Stomach smooth muscle (tissue), 2 donors: ENCODE measurements around the gene TP53I13.

Experiments
- H3K27ac ChIP-seq: one replicate; pipeline ENCODE4 v1.7.0; 2013; ENCODE audit warnings: mild to moderate bottlenecking, low read length, inconsistent platforms
- H3K27me3 ChIP-seq, 2 donors: one replicate each; pipeline ENCODE4 v1.7.0; 2013; ENCODE audit warnings: low read length in 2 of 2; ENCODE audit not compliant: insufficient read depth in 2 of 2, control insufficient read depth in 1 of 2
- H3K36me3 ChIP-seq, 2 donors: one replicate each; pipeline ENCODE4 v1.7.0; 2013; ENCODE audit warnings: low read length in 2 of 2; ENCODE audit not compliant: control insufficient read depth in 2 of 2, insufficient read depth in 2 of 2
- H3K4me1 ChIP-seq: one replicate; pipeline ENCODE4 v1.7.0; 2013; ENCODE audit warnings: low read length; ENCODE audit not compliant: control insufficient read depth, insufficient read depth
- H3K4me3 ChIP-seq, 2 donors: one replicate each; pipeline ENCODE4 v1.7.0; 2013; ENCODE audit warnings: low read length in 2 of 2
- H3K9ac ChIP-seq, 2 donors: one replicate each; pipeline ENCODE4 v1.7.0; 2013; ENCODE audit warnings: low read length in 2 of 2, mild to moderate bottlenecking in 1 of 2
- H3K9me3 ChIP-seq, 2 donors: one replicate each; pipeline ENCODE4 v1.7.0; 2013; ENCODE audit warnings: low read length in 2 of 2; ENCODE audit not compliant: control insufficient read depth in 2 of 2
- donor health status: healthy.
- donor health status: Pancreatic carcinoma.

Gene TP53I13

DNA sequence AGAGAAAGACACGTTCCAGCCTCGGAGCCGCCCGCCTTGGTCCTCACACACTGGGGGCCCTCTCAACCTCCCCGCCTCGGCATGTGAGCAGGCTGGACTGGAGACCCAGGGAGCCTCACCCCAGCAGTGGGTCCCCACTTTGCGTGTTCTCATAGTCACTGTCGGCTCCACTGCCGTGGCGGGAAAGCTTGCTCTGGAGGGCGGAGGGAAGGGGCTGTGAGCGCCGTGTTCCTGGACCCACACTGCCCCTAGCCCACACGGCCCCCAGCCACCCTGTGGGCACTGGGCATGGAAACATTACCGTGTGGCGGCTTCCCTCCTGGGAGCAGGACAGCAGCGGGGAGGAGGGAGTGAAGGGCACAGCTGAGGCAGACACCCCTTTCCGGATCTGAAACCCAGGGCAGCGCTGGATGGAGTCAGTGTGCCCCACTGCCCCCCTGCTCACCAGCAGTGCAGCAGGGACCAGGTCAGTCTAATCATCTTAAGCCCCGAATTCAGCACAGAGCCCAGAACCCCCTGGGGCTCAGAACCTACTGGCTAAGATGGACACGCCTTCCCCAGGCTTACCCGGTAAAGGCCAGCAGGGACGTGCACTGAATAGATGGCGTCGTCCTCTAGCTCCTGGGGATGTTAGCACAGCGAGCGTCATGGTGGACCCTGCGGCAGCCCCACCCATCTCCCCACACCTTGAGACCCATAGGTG, 7.2 kb downstream of the TP53I13 start:
- H3K4me1 ChIP-seq: peaks cover 35% of the 10 kb centered on the region
- H3K36me3 ChIP-seq: peaks cover 5 to 44% of the 10 kb centered on the region in 2 donors
- H3K9me3 ChIP-seq: no peaks in the 10 kb centered on the region
- no peak overlapping the region for H3K9ac ChIP-seq
- no peak overlapping the region for H3K4me3 ChIP-seq
- no peak overlapping the region for H3K27ac ChIP-seq
- H3K27me3 ChIP-seq: no peaks in the 10 kb centered on the region

DNA sequence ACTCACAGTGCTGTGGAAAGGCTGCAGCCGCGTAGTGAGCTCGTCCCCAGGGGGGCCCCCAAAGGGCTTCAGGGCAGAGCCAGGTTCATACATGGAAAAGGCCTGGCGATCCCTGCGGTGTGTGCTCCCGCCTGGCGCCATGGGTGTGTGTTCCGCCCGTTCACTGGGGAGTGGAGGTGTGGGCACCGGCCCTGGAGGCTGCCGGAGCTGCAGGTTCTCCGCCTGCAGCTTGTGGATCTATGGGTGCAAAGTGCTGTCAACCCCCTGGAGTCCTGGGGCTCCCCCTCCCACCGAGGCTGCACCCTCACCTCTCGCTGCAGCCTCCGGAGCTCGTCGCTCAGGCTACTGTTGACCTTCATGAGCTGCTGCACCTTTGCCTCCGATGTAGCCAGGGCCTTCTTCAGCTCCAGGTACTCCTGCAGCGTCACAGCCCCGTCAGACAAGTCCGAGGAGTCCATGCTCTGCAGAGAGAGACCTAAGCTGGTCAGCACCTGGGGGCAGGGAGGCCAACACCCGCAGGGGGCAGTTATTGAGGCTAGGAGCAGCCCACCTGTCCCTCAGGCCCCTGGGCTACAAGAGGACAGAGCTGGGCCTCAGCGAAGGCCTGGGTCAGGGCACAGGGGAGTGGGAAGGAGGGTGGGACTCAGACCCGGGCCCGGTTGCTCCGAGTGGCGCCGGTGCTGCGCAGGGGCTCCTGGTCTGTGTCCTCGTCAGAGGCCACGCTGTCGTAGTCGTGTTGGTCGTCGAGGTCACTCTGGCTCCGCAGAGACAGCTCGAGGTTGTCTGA, 7.9 kb downstream of the TP53I13 start:
- Histone ChIP-seq H3K27me3 (no peaks in the 10 kb centered on the region), H3K4me3 (no peak overlapping the region), H3K27ac (no peak overlapping the region), H3K9me3 (no peaks in the 10 kb centered on the region), H3K9ac (no peak overlapping the region), H3K4me1 (peaks cover 29% of the 10 kb centered on the region), H3K36me3 (peaks cover 5 to 49% of the 10 kb centered on the region in 2 donors)

DNA sequence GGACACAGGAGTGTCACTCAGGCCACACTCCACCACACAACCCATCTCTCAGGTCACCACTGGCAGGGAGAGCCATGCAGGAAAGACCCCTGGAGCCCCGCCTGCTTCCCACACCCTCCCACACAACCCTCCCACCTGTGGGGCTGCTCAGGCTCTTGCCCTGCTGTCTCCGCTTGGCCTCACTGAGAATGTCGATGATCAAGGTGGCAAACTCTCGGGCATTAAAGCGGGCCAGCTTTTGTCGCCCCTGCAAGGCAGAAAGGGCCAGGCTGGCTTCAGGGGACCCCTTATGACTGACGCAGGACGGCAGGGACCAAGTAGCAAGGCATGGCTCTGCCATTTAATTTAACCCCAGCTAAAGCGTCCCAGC, 8.5 kb downstream of the TP53I13 start:
- H3K4me1 ChIP-seq: peaks cover 29% of the 10 kb centered on the region
- peaks cover 7 to 48% of the 10 kb centered on the region in 2 donors for H3K36me3 ChIP-seq
- H3K27me3 ChIP-seq: no peaks in the 10 kb centered on the region
- no peaks in the 10 kb centered on the region for H3K9me3 ChIP-seq
- H3K27ac ChIP-seq: no peak overlapping the region
- H3K4me3 ChIP-seq: no peak overlapping the region
- no peak overlapping the region for H3K9ac ChIP-seq

DNA sequence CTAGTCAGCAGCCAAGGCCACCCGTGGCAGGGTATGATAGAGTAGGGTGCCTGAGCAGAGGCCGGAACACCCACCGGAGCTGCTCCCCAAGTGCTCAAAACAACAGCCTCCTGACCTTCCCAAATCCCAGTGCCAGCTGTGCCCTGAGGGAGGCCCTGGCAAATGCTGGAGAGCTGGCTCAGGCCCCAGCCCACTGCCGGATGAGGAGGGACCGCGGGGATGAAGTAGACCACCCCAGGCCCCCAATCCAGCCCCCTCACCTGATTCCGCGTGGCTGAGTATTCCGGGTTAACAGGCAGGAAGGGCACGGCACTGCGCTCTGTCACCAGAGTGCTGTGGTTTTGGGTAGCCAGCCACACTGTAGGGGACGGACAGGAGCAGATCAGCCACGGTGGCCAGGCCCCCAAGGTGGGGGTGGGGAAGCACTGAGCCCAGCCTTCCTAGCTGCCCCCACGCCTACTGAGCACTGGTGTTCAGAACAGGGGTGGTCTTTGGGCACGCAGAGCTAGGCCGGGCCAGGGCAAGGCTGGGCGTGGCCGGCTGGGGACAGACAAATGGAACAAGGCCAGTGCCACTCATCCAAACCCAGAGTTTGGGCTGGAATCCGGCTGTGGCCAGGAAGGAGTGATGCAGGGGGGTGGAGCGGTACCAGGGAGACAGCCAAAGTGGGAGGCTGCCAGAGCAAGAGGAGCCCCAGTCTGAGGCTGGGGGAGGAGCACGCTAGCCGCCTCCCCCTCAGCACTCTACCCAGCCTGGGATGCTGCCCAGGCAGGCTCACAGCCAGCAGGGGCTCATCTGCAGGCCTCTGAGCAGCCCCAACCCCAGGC, 9.1 kb downstream of the TP53I13 start:
- H3K9ac ChIP-seq: no peak overlapping the region
- peaks cover 24% of the 10 kb centered on the region for H3K4me1 ChIP-seq
- H3K36me3 ChIP-seq: peaks cover 12 to 53% of the 10 kb centered on the region in 2 donors

DNA sequence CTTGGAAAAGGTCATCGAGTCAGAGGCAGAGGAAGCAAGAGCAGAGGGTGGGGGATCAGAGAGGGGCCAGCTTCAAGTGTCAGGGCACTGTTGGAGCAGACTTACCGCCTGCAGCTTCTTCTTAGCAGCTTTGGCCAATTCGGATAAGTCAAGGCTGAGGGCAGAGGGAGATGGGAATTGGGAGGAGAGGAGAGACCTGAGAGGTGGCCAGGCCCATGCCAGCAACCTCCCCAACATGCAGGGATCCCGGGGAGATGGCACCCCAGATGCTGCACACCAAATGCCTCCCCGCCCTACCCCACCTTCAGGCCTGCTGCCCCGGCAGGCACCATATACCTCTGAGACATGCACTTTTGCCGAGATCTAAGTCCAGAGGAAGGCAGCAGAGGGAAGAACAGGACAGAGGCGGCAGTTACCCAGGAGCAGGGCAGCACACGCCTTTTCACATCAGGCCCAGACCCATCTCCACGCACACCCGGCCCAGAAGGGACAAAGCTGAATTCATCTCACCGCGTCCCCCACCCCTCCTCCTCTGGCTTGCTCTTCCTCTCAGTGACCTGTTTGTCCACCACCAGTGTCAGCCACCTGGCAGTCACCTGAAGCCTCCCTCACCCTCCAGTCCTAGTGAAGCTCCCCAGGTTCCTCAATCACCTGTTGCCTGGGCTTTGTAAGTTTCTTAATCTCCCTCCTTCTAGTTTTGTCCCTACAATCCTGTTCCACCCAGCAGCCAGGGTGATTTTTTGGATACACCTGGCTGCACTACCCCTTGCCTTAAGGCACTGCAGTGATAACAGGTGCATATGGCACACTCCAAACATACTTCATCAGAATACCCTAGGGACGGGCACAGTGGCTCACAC, 10.4 kb downstream of the TP53I13 start:
- Histone ChIP-seq H3K27ac (no peak overlapping the region), H3K4me1 (peaks cover 24% of the 10 kb centered on the region), H3K9me3 (no peaks in the 10 kb centered on the region), H3K27me3 (no peaks in the 10 kb centered on the region), H3K4me3 (no peak overlapping the region), H3K9ac (no peak overlapping the region), H3K36me3 (peaks cover 12 to 54% of the 10 kb centered on the region in 2 donors)

More for the DNA sequence above, 9.1 kb downstream of the TP53I13 start:
- Histone ChIP-seq H3K27ac (no peak overlapping the region), H3K27me3 (no peaks in the 10 kb centered on the region), H3K9me3 (no peaks in the 10 kb centered on the region), H3K4me3 (no peak overlapping the region)

DNA sequence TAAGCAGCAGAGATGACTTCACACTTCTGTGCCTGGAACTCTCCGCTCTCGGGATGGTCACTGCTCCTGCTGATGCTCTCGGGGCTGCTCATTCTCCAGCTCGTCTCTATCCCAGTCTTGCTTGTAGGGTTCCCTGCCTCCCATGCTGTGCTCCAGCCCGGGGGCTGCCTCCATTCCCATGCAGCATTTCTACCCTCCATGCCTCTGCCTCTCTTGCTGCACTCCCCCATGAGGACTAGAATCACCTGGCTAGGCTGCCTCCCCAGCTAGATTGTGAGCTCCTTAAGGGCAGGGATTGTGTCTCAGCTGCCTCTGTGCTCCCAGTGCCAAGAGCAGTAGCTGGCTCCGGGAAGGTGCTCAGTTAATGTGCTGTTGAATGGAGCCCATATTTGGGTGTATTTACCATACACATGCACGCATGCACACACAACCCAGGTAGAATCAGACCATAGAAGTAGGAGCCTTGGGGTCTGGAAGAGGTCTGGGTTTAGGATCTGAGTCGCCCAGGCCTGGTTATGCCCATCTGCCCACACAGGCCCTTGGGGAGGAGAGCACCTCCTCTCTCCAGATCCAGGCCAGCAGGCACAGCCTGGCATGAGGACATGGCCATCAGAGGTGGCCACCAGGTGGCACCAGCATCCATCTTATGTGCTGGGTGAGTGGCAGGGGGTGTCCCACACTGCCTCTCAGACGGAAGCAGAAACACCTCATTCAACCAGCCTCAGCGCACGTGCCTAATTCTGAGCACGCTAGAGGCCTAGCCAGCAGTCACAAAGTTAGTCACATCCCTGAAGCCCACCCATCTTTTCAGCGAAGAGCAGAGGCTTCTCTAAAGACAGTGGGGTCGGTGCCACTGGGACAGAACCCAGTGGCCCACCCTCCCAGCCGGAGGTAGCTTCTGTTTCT, 11.6 kb downstream of the TP53I13 start:
- Histone ChIP-seq H3K4me1 (peaks cover 32% of the 10 kb centered on the region), H3K9ac (no peak overlapping the region), H3K27ac (no peak overlapping the region), H3K4me3 (no peak overlapping the region), H3K36me3 (peaks cover 12 to 50% of the 10 kb centered on the region in 2 donors), H3K27me3 (no peaks in the 10 kb centered on the region), H3K9me3 (no peaks in the 10 kb centered on the region)

DNA sequence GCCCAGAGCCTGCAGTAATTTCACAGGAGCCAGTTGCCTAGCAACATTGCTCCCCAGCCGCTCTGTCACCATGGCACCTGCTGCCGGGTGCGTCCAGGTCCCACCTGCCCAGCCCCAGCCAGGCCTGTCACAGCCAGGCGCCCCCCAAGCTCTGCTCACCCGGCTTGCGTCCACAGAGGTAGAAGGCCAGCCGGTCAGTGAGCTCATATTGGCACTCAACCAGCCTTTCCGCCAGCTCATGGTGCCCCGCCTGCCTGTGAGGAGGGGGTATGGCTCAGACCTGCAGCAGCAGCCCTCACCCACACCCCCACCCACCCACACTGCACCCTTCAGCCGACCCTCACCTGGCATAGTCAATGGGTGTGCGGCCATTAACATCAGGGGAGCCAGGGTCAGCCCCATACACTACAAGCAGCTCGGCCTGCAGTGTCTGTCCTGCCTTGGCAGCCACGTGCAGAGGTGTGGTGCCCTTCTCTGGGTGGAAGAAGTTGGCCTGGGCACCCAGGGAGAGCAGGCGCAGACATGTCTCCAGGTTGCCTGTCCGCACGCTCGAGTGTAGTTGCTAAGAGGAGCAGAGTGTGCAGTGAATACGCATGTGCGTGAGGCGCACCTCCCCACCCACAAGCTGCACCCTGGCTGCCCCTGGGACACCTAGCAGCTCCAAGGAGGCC, 13.2 kb downstream of the TP53I13 start:
- Histone ChIP-seq H3K27me3 (no peaks in the 10 kb centered on the region), H3K9ac (no peak overlapping the region), H3K36me3 (peaks cover 7 to 36% of the 10 kb centered on the region in 2 donors), H3K4me3 (no peak overlapping the region), H3K27ac (no peak overlapping the region), H3K9me3 (no peaks in the 10 kb centered on the region), H3K4me1 (peaks cover 39% of the 10 kb centered on the region)

DNA sequence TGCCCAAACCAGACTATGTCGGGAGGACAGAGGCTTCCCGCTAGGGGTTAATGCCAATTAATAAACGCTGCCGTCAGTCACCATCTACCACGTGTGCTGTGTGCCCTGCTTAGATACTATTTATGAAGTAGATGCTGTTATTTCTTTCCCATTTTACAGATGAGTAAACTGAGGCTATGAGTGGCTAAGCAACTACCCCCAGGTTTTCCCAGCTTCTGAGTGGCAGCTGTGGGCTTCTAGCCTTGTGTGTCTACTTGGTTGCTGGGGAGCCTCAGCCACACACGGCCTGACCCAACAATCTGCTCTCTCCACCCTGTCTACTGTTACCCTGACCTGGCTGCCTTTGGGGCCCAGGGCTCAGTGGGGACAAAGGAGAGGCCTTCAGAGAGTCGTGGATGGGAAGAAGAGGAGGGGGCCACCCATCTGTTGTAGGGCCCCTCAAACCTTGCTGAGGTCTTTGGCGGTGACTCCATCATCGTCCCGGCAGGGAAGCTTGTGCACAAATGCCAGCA, 13.8 kb downstream of the TP53I13 start:
- peaks cover 7 to 30% of the 10 kb centered on the region in 2 donors for H3K36me3 ChIP-seq
- H3K27me3 ChIP-seq: no peaks in the 10 kb centered on the region
- H3K4me3 ChIP-seq: no peak overlapping the region
- no peak overlapping the region for H3K27ac ChIP-seq
- H3K4me1 ChIP-seq: peaks cover 44% of the 10 kb centered on the region
- no peaks in the 10 kb centered on the region for H3K9me3 ChIP-seq
- H3K9ac ChIP-seq: no peak overlapping the region

DNA sequence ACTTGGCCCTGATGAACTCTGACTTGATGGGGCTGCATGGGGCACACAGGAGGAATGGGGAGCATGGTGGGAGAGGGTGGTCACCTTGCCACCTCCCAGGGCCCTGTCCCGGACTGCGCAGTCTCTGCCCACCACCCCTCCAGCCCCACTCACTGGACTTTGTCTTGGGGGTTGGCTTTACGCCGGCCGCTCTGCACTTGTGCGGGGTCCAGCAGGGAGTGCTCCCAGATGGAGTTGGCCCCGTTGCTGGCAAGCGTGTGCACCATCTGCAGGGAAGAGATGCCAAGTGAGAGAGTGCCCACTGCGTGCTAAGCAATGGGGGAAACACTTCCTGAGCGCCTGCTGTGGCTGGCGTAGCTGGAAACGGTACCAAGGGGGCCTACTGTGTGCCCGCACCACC, 14.3 kb downstream of the TP53I13 start:
- Histone ChIP-seq H3K36me3 (peaks cover 7 to 30% of the 10 kb centered on the region in 2 donors), H3K27ac (no peak overlapping the region), H3K4me1 (peaks cover 45% of the 10 kb centered on the region), H3K9me3 (no peaks in the 10 kb centered on the region), H3K4me3 (no peak overlapping the region), H3K27me3 (no peaks in the 10 kb centered on the region), H3K9ac (no peak overlapping the region)
